ENCODE measurements around the gene BEAN1. TPM values are rescaled to one million over a fixed set of nuclear protein-coding genes. Genes with fewer than 3 reads are reported as not detected.

BEAN1 gene
- total and polyA plus RNA-seq, 9 of the 15 experiments (the other 6 are each of a cell fraction or from before 2014, with no cell fraction given), result not detected

GRCh38 chr16:66421891-66422290 lies 5.2 kb upstream of the BEAN1 start:
- Histone ChIP-seq H3K9me3 (replicated peaks; ENCODE audit: control insufficient read depth, insufficient read depth, low read depth, low read length) (no peaks in the 10 kb centered on the region), H3K79me2 (ENCODE audit: control insufficient read depth, insufficient read depth, low read length) (no peaks in the 10 kb centered on the region), H3K9me1 (ENCODE audit: control insufficient read depth, insufficient read depth, low read length) (no peaks in the 10 kb centered on the region), H2AFZ (ENCODE audit: low read depth, low read length) (no peak overlapping the region), H4K20me1 (replicated peaks; ENCODE audit: control insufficient read depth, insufficient read depth, low read length) (no peaks in the 10 kb centered on the region), H3K4me2 (ENCODE audit: insufficient read depth, low read length) (no peak overlapping the region), H3K9ac (ENCODE audit: insufficient read depth in 1 of 2, low read depth in 2 of 2, low read length in 2 of 2) (no peak overlapping the region), H3K27ac (ENCODE audit: extremely low read depth, low read depth, low read length) (no peak overlapping the region), H3K27me3 (ENCODE audit: control insufficient read depth in 2 of 2, insufficient read depth in 2 of 2, low read length in 2 of 2) (peaks cover 12 to 55% of the 10 kb centered on the region in 2 experiments), H3K4me1 (replicated peaks in 1 of 2; ENCODE audit: control insufficient read depth in 2 of 2, insufficient read depth in 2 of 2, low read length in 2 of 2) (peaks cover 0 to 6% of the 10 kb centered on the region in 2 experiments; a peak in 1 of 5 replicates), H3K4me3 (no peak overlapping the region), H3K36me3 (ENCODE audit: control insufficient read depth, insufficient read depth, low read length) (no peaks in the 10 kb centered on the region)
- ATAC-seq (no peak), DNase-seq (ENCODE audit: extremely low read depth in 1 of 4, low spot score in 3 of 4) (no peak), FAIRE-seq (no peak)
- intact Hi-C loops (cut with micrococcal nuclease), result no loop called here
- TF ChIP-seq, protein P1, sequence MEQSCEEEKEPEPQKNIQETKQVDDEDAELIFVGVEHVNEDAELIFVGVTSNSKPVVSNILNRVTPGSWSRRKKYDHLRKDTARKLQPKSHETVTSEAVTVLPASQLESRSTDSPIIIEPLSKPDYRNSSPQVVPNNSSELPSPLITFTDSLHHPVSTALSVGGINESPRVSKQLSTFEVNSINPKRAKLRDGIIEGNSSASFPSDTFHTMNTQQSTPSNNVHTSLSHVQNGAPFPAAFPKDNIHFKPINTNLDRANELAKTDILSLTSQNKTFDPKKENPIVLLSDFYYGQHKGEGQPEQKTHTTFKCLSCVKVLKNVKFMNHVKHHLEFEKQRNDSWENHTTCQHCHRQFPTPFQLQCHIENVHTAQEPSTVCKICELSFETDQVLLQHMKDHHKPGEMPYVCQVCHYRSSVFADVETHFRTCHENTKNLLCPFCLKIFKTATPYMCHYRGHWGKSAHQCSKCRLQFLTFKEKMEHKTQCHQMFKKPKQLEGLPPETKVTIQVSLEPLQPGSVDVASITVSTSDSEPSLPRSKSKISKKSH (CRISPR knock-in tag; IDR thresholded peaks at IDR 0.05), result no peak
- TF ChIP-seq, protein P2, sequence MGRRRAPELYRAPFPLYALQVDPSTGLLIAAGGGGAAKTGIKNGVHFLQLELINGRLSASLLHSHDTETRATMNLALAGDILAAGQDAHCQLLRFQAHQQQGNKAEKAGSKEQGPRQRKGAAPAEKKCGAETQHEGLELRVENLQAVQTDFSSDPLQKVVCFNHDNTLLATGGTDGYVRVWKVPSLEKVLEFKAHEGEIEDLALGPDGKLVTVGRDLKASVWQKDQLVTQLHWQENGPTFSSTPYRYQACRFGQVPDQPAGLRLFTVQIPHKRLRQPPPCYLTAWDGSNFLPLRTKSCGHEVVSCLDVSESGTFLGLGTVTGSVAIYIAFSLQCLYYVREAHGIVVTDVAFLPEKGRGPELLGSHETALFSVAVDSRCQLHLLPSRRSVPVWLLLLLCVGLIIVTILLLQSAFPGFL (CRISPR knock-in tag; IDR thresholded peaks at IDR 0.05), result no peak
- TF ChIP-seq RCOR1 (IDR thresholded peaks at IDR 0.05; ENCODE audit: borderline replicate concordance in 1 of 2, low read depth in 2 of 2, low read length in 2 of 2) (no peak), TCF7 (IDR thresholded peaks at IDR 0.05; ENCODE audit: borderline replicate concordance) (no peak), CBX3 (IDR thresholded peaks at IDR 0.05; ENCODE audit: borderline replicate concordance in 1 of 2, low read length in 2 of 2) (no peak), NFRKB (IDR thresholded peaks at IDR 0.05; ENCODE audit: low read depth) (no peak), PHF21A (IDR thresholded peaks at IDR 0.05; ENCODE audit: borderline replicate concordance, low read depth) (no peak), MBD1 (CRISPR knock-in tag; IDR thresholded peaks at IDR 0.05) (no peak)
- TF ChIP-seq, protein P3, sequence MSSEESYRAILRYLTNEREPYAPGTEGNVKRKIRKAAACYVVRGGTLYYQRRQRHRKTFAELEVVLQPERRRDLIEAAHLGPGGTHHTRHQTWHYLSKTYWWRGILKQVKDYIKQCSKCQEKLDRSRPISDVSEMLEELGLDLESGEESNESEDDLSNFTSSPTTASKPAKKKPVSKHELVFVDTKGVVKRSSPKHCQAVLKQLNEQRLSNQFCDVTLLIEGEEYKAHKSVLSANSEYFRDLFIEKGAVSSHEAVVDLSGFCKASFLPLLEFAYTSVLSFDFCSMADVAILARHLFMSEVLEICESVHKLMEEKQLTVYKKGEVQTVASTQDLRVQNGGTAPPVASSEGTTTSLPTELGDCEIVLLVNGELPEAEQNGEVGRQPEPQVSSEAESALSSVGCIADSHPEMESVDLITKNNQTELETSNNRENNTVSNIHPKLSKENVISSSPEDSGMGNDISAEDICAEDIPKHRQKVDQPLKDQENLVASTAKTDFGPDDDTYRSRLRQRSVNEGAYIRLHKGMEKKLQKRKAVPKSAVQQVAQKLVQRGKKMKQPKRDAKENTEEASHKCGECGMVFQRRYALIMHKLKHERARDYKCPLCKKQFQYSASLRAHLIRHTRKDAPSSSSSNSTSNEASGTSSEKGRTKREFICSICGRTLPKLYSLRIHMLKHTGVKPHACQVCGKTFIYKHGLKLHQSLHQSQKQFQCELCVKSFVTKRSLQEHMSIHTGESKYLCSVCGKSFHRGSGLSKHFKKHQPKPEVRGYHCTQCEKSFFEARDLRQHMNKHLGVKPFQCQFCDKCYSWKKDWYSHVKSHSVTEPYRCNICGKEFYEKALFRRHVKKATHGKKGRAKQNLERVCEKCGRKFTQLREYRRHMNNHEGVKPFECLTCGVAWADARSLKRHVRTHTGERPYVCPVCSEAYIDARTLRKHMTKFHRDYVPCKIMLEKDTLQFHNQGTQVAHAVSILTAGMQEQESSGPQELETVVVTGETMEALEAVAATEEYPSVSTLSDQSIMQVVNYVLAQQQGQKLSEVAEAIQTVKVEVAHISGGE (CRISPR knock-in tag; IDR thresholded peaks at IDR 0.05), result no peak
- 1% methylated on average over 6 of the region's 6 CpGs for WGBS (ENCODE audit: insufficient coverage, low coverage, missing lambda C conversion rate)
- in situ Hi-C loops (cut with MboI), result no loop called here
- ChIA-PET CTCF (ENCODE audit: low intra/inter-chr PET ratio) (no interaction called here), POLR2A (no interaction called here)
- BruUV-seq (replicated peaks), result no TSS peak

Data from K562 (cell line).